GM21390 (cell line): ENCODE results near the gene RPL36.

ENCODE experiments used
- ATAC-seq: cut with Tn5 transposase; IDR thresholded peaks from one replicate; pipeline ENCODE4 v1.9.1; 2021; ENCODE audit not compliant: unreplicated experiment

RPL36 gene

DNA sequence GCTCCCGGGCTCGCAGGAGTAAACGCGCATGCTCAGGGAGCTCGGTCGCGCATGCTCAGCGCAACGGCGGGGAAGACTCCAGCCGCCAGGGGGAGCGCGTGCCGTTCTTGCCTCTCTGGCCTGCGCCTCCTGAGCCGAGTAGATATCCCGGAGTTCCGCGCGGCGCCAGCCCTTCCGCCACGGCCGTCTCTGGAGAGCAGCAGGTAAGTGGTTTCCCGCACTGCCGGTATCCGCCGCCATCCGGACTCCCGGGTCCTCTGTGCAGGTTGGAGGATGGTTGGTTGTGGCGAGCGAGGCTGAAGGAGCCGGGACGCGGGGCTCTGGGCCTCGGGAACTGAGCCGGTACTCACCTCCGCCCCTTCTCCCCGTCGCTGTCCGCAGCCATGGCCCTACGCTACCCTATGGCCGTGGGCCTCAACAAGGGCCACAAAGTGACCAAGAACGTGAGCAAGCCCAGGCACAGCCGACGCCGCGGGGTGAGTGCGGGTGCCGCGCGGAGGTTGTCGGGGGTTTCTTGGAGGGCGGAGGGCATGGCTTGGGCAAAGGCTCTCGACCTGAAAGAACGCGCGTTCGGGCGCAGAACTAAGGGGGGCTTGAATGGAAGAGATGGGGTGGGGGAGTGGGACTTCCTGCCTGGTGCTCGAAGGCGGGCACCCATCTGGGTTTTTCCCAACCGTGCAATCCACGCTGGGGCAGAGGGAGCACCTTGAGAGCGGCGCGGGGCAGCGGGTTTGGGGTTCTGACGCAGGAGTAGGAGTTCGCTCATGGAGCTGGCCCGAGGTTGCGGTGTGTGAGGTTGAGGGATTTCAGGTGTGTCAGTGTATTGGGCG, at the start of gene RPL36:
Gene RPL36, plus strand, starts transcription at position 171 of the 830 bp plus-strand sequence. Its CDS starts 213 bp downstream, at position 384.
- ATAC-seq, result peak; percentile 25

DNA sequence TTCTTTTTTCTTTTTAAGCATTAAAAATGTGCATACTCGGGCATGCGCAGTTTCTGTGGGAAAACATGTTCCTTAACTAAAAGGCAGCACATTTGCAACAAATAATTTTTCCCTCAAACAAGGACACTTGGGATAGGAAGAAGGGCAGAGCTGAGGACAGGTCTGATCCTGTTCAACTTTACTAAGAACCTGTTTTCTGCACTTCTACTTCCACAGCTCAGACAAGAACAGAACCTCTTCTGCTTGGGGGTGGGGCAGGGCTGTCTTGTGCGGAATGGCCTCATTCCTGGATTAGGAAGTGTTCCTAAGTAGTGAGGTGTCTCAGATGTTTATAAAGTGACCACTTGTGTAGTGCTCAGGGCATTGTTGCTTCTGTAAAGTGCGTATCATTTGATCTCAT, 48.9 kb upstream of the RPL36 start:
- no peak for ATAC-seq

DNA sequence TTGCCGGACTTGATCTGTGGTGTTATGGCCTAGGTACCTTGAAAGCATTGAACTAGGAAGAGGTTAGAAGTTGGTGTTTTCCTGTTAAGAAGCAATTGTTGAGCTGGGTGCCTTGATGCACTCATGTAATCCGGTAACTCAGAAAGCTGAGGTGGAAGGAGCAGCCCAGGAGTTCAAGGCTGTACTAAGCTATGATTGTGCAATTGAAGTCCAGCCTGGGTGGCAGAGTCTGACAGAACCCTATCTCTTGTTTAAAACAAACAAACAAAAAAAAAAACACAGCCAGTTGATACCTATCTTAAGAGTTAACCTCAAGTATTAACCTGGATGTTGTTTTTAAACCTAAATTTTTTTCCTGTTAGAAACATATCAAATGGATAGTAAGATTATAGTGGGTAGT, 47.9 kb upstream of the RPL36 start:
- ATAC-seq, result no peak

DNA sequence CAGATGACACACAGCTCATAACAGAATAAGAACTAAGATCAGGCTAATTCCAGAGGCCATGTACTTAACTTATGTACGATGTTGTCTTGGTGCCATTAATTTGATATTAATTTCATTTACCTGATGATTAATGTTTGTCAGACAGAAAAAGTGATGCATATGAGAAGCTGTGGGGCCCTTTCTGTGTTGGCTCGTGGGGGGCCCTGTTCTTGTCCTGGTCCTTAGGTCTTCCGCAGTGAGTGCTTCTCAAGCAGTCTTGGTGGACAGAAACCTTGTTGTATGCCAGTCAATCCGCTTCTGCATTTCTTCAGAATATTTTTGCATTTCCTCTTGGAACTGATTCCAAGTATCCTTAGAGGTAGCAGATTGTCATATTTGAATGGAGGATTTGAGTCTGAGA, 47.0 kb upstream of the RPL36 start:
- no peak for ATAC-seq

GRCh38 chr19:5644037-5644436, 46.1 kb upstream of the RPL36 start:
- no peak for ATAC-seq

GRCh38 chr19:5645409-5645808, 44.7 kb upstream of the RPL36 start:
- no peak for ATAC-seq

- ATAC-seq, result no peak
Measured at GRCh38 chr19:5646703-5647102, 43.4 kb upstream of the RPL36 start.

DNA sequence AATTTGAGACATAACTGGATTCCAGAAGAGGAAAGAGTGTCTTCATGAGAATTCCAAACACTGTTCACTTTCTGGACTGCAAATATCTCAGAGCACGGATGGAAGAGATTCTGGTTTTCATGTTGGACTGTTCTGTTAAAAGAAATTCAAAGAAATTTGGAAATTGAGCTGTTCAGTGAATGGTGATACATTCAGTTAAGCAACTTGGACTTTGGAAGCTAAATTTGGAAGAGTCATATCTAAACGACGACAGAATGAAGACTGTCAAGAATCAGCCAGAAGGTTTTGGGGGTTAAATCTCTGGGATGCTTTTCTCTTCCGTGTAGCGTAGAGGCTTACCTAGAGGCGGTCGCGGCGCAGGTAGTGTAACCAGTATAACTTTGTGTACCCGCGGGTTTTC, 41.6 kb upstream of the RPL36 start:
- no peak for ATAC-seq

GRCh38 chr19:5651361-5651760, 38.7 kb upstream of the RPL36 start:
- no peak for ATAC-seq

DNA sequence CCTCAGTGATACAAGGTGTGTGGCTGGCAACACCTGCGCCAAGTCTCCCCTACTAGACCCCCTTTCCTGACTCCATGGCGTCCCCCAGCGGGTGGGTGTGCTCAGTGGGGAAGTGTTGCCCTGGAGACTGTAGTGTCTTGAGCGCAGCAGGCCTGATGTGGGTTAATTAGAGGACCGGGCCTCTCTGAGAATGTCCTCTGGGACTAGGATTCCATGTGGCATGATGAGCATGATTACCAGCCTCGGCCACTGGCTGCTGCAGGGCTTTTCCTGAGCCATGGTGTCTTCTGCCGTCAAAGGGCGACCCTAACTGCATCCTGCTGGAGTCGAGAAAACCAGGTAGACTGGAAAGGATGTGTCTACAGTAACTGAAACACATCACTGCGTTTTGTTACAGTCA, 37.8 kb upstream of the RPL36 start:
- ATAC-seq, result no peak

DNA sequence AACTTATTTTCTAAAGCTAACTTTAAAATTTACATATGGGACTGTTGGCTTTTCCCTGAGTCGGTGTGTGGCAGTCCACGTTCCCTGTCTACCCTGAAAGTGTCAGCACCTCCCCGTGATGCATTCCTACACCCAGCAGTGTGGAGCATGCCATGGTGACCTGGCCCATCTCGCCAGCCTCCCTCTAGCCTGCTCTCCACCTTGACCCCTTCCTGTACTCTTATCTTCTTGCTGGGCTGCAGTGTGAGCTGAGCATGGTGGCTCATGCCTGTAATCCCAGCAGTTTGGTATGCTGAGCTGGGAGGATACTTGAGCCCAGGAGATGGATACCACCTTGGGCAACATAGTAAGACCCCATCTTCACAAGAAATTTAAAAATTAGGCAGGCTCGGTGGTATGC, 35.2 kb upstream of the RPL36 start:
- no peak for ATAC-seq

- ATAC-seq, result no peak
Measured at GRCh38 chr19:5655412-5655811, 34.7 kb upstream of the RPL36 start.

DNA sequence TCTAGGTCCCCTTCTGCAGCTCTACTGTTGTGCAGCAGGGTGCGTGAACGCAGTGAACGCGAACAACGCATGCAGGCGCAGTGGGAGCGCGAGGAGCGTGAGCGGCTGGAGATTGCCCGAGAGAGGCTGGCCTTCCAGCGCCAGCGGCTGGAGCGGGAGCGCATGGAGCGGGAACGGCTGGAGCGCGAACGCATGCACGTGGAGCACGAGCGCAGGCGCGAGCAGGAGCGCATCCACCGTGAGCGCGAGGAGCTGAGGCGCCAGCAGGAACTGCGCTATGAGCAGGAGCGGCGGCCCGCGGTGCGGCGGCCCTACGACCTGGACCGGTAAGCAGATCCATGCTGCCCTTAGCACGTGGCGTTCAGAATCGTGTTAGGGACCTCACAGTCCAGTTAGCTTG, 28.6 kb upstream of the RPL36 start:
- ATAC-seq, result no peak

DNA sequence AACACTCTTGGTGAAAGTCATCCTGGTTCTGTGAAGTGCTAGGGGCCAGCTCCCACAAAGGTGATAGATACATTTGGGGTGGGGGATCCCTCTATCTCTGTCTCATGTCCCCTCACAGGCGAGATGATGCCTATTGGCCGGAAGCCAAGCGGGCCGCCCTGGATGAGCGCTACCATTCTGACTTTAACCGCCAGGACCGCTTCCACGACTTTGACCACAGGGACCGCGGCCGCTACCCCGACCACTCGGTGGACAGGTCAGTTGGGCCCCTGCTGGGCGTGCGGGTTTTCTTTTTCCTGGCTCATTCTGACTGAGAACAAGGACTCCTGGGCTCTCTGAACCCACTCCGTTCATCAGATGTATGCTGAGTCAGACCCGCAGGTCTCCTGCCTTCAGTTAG, 26.2 kb upstream of the RPL36 start:
- ATAC-seq, result no peak

DNA sequence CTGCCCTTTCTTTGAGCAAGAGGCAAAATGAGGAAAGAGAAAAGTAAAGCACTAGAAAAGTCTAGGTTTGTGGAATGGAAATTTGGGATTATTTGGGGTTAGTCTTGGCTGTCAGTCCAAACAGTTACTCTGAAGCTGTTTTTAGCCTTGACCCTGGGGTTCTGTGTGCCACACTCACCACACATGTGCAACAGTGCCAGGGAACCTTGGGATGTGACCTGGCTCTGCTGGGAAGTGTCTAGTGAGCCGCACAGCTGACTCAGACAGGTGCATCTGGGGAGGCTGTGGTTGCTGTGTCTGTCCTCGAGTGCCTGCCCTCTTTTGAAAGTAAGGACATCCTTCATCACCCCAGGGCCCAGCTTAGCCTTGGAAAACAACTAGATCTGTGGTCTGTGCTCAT, 25.6 kb upstream of the RPL36 start:
- ATAC-seq, result no peak

- ATAC-seq, result no peak
Measured at GRCh38 chr19:5665781-5666513, 24.1 kb upstream of the RPL36 start.

DNA sequence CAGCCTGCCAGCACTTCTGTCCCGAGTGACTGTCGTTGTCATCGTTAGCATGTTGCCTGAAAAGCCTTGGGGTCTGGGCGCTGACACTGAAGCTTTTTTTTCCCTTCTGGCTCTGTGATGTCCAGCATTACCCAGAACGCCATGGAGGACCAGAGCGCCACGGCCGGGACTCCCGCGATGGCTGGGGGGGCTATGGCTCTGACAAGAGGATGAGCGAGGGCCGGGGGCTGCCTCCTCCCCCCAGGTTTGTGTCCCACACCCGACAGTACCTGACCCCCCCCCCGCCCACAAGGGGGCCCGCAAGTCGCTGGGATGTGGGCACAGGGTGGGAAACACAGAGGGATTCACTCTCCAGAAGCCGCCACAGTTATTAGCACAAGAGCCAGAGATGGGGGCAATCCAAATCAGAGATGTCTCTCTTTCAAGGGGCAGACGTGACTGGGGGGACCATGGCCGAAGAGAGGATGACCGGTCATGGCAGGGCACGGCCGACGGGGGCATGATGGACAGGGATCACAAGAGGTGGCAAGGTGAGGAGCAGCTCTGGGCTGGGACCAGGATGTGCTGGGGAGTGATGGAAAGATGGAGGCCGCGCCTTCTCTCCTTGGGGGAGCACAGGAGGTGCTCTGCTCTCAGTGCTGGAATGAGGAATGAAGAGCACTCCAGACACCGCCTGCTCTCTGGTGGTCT, 23.0 kb upstream of the RPL36 start:
- ATAC-seq, result no peak

- no peak for ATAC-seq
Measured at GRCh38 chr19:5667751-5668271, 22.3 kb upstream of the RPL36 start.

DNA sequence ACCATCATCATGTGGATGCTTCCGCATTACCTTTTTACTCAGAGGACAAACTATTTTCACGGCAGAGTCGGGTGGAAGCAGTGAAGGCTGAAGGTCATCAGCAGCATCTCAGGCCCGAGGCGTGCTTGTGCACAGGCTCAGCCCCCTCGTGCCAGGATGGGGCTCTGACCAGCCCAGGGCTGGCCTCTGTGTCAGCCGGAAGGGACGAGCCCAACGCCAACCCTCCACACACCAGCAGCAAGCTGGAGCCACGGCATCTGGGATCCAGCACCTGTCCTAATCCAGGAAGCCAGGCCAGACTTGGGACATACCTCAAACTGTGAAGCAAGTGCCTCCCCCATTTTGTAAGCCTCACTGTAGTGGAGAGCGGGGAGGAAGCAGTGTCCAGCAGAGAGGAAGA, 20.9 kb upstream of the RPL36 start:
- no peak for ATAC-seq

DNA sequence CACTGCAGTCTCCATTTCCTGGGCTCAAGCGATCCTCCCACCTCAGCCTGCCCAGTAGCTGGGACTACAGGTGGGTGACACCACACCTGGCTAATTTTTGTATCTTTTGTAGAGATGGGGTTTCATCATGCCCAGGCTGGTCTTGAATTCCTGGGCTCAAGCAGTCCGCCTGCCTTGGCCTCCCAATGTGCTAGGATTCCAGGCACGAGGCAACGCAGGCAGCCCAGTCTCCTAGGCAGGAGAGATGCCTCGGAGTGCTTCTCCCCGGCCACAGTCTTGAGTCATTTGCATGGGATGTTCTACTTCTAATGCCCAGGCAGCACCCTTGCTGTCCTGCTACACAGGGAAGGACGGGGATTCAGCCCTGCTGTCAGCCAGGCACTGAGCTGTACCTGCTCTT, 18.5 kb upstream of the RPL36 start:
- no peak for ATAC-seq

- ATAC-seq, result no peak
Measured at GRCh38 chr19:5672708-5673459, 17.2 kb upstream of the RPL36 start.
